Endothelial cell of umbilical vein (primary cell): ENCODE results near the gene NR5A2. TPM values are rescaled to one million over a fixed set of nuclear protein-coding genes. Genes with fewer than 3 reads are reported as not detected.

Experiments used
- BruUV-seq: library from RNA; stranded (reverse); fragments of 400-500 nt; replicated peaks from 2 replicates; lab custom pipeline; 2021; lab: Mats Ljungman, UMichigan
- CTCF ChIA-PET: fragments of 300-600, 350-600 bp; sonication (Branson Sonifier 250); formaldehyde crosslinking; loops from one replicate; lab custom pipeline; 2021; ENCODE audit warnings: antibody characterized with exemption, inconsistent platforms; lab: Charles Lee
- POLR2A ChIA-PET: fragments of 300-600, 350-600 bp; sonication (Branson Sonifier 250); formaldehyde crosslinking; loops from one replicate; lab custom pipeline; 2021; ENCODE audit warnings: antibody characterized with exemption, inconsistent platforms; lab: Charles Lee
- DNase-seq: peaks from one replicate; pipeline ENCODE4 v3.0.0-alpha.2; 2011; ENCODE audit warnings: low read depth, low spot score
- FAIRE-seq: peaks from 2 replicates; lab custom pipeline; 2011; peaks lifted over from hg19 to GRCh38; lab: Jason Lieb, UNC
- H2AFZ ChIP-seq: 2 replicates; pipeline ENCODE4 v1.6.0; 2012; ENCODE audit warnings: low read depth, low read length, control low read depth, inconsistent platforms
- H3K27ac ChIP-seq: 2 replicates; pipeline ENCODE4 v1.5.1; 2011; ENCODE audit warnings: low read depth, mild to moderate bottlenecking, control low read depth, low read length, moderate library complexity; ENCODE audit not compliant: insufficient read depth
- H3K27me3 ChIP-seq, 2 experiments: 2 replicates each; pipeline versions ENCODE4 v1.6.0 to v1.6.1; 2011; ENCODE audit warnings: low read length in 2 of 2, mixed read lengths in 1 of 2; ENCODE audit not compliant: control insufficient read depth in 2 of 2, insufficient read depth in 2 of 2
- H3K36me3 ChIP-seq, 2 experiments: 2 replicates in 1 of 2; 3 replicates in 1 of 2; pipeline ENCODE4 v1.5.1; 2011; ENCODE audit warnings: low read length in 2 of 2, mild to moderate bottlenecking in 1 of 2, moderate library complexity in 1 of 2; ENCODE audit not compliant: control insufficient read depth in 2 of 2, insufficient read depth in 2 of 2; ENCODE audit errors: extremely low read depth in 1 of 2
- H3K4me1 ChIP-seq: 3 replicates; pipeline ENCODE4 v1.5.1; 2011; ENCODE audit warnings: mild to moderate bottlenecking, low read length; ENCODE audit not compliant: control insufficient read depth, insufficient read depth; ENCODE audit errors: extremely low read depth
- H3K4me2 ChIP-seq: 2 replicates; pipeline ENCODE4 v1.6.1; 2011; ENCODE audit warnings: low read length, control low read depth, mixed read lengths; ENCODE audit not compliant: insufficient read depth
- H3K4me3 ChIP-seq, 3 experiments: fragments of 200-600 bp in 1 of 3; sonication (generic), shearing (Covaris generic) in 1 of 3; replicated peaks in 1 of 3; 2 replicates each; pipeline ENCODE4 v1.5.1; 2011 to 2016; ENCODE audit warnings: control low read depth in 3 of 3, low read length in 3 of 3, mild to moderate bottlenecking in 2 of 3, inconsistent platforms in 1 of 3, low read depth in 1 of 3, moderate library complexity in 1 of 3; ENCODE audit not compliant: insufficient read depth in 1 of 3
- H3K79me2 ChIP-seq: 2 replicates; pipeline ENCODE4 v1.6.0; 2012; ENCODE audit warnings: low read length, inconsistent platforms; ENCODE audit not compliant: control insufficient read depth, insufficient read depth
- H3K9ac ChIP-seq: replicated peaks from 2 replicates; pipeline ENCODE3; 2011; ENCODE audit warnings: low read length, control low read depth; ENCODE audit not compliant: insufficient read depth; ENCODE audit errors: extremely low read depth
- H3K9me1 ChIP-seq: replicated peaks from 3 replicates; pipeline ENCODE4 v1.6.0; 2011; ENCODE audit warnings: mild to moderate bottlenecking, low read length; ENCODE audit not compliant: control insufficient read depth, insufficient read depth; ENCODE audit errors: extremely low read depth
- H3K9me3 ChIP-seq: replicated peaks from 2 replicates; pipeline ENCODE4 v1.5.1; 2012; ENCODE audit warnings: low read length, inconsistent platforms; ENCODE audit not compliant: control insufficient read depth, insufficient read depth
- H4K20me1 ChIP-seq: replicated peaks from 2 replicates; pipeline ENCODE3; 2011; ENCODE audit warnings: mild to moderate bottlenecking, low read length; ENCODE audit not compliant: control insufficient read depth, insufficient read depth; ENCODE audit errors: extremely low read depth
- FOS ChIP-seq: IDR thresholded peaks from 2 replicates; pipeline ENCODE4 v1.6.1; 2011; ENCODE audit warnings: mild to moderate bottlenecking, low read length, moderate library complexity, borderline replicate concordance; ENCODE audit not compliant: insufficient read depth
- GATA2 ChIP-seq: IDR thresholded peaks from 2 replicates; pipeline ENCODE4 v1.7.0; 2011; ENCODE audit warnings: low read depth, mild to moderate bottlenecking, moderate library complexity, mixed read lengths, low read length; ENCODE audit not compliant: insufficient read length, insufficient read depth
- JUN ChIP-seq: IDR thresholded peaks from 2 replicates; pipeline ENCODE4 v1.6.1; 2011; ENCODE audit warnings: borderline replicate concordance, low read depth; ENCODE audit not compliant: insufficient read length, insufficient read depth
- POLR2A ChIP-seq: IDR thresholded peaks from 2 replicates; pipeline ENCODE4 v1.6.1; 2012; ENCODE audit warnings: low read depth, mild to moderate bottlenecking, control low read depth, low read length
- POLR2AphosphoS5 ChIP-seq: IDR thresholded peaks from 2 replicates; pipeline ENCODE4 v1.6.1; 2012; ENCODE audit warnings: low read depth, mild to moderate bottlenecking, control low read depth, low read length, moderate library complexity; ENCODE audit not compliant: insufficient read depth
- dilution Hi-C: fragments of 300-500 bp; cut with MboI; formaldehyde crosslinking; loops from one replicate; pipeline ENCODE4 v1.15.0; 2019; ENCODE audit warnings: low sequenced_read_pairs; ENCODE audit not compliant: extremely low pct_ligation_motif_present
- intact Hi-C: fragments of 100-400 bp; cut with micrococcal nuclease; formaldehyde crosslinking; loops from one replicate; pipeline ENCODE4 v1.10.0; 2022
- polyA plus RNA-seq, 4 experiments: library from polyadenylated mRNA; depleted of rRNA in 3 of 4; stranded (reverse) in 3 of 4; unstranded in 1 of 4; fragments of >200 nt; gene quantifications; 2 replicates each; pipeline versions ENCODE4 v1.2.1 to v1.2.3, GENCODE V29; 2011 to 2012; ENCODE audit warnings: missing spikeins in 1 of 4
- total RNA-seq: library from RNA; stranded (reverse); gene quantifications from 2 replicates; pipeline ENCODE4 v1.2.3, GENCODE V29; 2021
- TF ChIP-seq, protein P1 (sequence below), 2 donors: IDR thresholded peaks; 1 replicate in 1 of 2; 2 replicates in 1 of 2; pipeline ENCODE4 v1.5.1; 2011; ENCODE audit warnings: low read length in 2 of 2, mild to moderate bottlenecking in 2 of 2, moderate library complexity in 2 of 2, control low read depth in 1 of 2, inconsistent platforms in 1 of 2, low read depth in 1 of 2; ENCODE audit not compliant: insufficient read depth in 1 of 2; ENCODE audit errors: extremely low read depth in 1 of 2
- TF ChIP-seq, protein P2 (sequence below): IDR thresholded peaks from 2 replicates; pipeline ENCODE4 v1.6.1; 2011; ENCODE audit not compliant: insufficient read depth, insufficient read length

The NR5A2 gene
- total and polyA plus RNA-seq, 2 donors (not counting 3 experiments of a cell fraction or from before 2014, with no cell fraction given), result 3.4 to 12.1 TPM

DNA sequence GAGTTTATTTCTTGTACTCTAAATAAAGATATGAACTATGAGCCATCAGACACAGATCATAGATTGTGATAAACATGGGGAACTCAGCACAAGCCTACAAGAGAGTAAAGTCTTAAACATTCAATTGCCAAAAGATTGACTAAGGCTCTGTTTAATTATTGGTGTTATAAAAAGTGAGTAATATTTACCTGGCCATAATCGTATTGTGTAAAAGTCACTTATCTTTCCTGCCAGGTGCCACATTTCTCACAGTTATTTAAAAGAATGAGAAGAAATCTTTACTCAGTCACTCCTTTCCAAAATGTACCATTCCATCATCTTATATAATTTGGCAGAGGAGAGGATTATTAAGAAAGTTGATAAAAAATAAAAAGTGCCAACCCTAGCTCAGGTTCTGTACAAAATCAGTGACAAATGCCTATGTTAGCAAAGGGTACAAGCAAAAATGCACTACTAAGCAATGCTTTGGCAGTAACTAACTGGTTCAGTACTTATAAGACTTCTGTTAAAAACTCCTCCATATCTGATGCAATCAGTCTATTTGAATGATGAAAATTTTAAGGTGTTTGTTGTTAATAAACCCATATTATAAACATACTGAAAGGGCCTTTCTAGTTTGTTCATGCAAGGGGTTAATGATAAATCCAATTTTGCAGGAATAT, 5.8 kb upstream of the NR5A2 start:
- TF ChIP-seq, protein P1, sequence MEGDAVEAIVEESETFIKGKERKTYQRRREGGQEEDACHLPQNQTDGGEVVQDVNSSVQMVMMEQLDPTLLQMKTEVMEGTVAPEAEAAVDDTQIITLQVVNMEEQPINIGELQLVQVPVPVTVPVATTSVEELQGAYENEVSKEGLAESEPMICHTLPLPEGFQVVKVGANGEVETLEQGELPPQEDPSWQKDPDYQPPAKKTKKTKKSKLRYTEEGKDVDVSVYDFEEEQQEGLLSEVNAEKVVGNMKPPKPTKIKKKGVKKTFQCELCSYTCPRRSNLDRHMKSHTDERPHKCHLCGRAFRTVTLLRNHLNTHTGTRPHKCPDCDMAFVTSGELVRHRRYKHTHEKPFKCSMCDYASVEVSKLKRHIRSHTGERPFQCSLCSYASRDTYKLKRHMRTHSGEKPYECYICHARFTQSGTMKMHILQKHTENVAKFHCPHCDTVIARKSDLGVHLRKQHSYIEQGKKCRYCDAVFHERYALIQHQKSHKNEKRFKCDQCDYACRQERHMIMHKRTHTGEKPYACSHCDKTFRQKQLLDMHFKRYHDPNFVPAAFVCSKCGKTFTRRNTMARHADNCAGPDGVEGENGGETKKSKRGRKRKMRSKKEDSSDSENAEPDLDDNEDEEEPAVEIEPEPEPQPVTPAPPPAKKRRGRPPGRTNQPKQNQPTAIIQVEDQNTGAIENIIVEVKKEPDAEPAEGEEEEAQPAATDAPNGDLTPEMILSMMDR (IDR thresholded peaks at IDR 0.05; ENCODE audit: extremely low read depth in 1 of 2, insufficient read depth in 1 of 2, low read depth in 1 of 2, low read length in 2 of 2), result no peak
- TF ChIP-seq JUN (no peak), GATA2 (no peak), POLR2AphosphoS5 (no peak), FOS (no peak), POLR2A (no peak)
- TF ChIP-seq, protein P2, sequence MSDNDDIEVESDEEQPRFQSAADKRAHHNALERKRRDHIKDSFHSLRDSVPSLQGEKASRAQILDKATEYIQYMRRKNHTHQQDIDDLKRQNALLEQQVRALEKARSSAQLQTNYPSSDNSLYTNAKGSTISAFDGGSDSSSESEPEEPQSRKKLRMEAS, result no peak
- no peaks in the 10 kb centered on the region for H3K36me3 ChIP-seq
- H3K4me3 ChIP-seq, result no peak overlapping the region
- no peak overlapping the region for H3K27ac ChIP-seq
- ChIA-PET POLR2A (no interaction called here), CTCF (interaction anchor here (1.0 kb wide), 1 partner anchor 19 kb away, joined by 3 read pairs; no protein-coding TSS in a partner anchor)
- no peak overlapping the region for H3K9ac ChIP-seq
- H3K4me1 ChIP-seq, result no peaks in the 10 kb centered on the region
- DNase-seq (no peak), FAIRE-seq (no peak)
- H2AFZ ChIP-seq, result no peak overlapping the region
- intact Hi-C loops (no loop called here), dilution Hi-C loops (no loop called here)
- H4K20me1 ChIP-seq, result no peaks in the 10 kb centered on the region
- no peaks in the 10 kb centered on the region for H3K27me3 ChIP-seq
- H3K9me3 ChIP-seq, result no peaks in the 10 kb centered on the region
- H3K4me2 ChIP-seq, result no peak overlapping the region
- H3K79me2 ChIP-seq, result no peaks in the 10 kb centered on the region
- H3K9me1 ChIP-seq, result no peaks in the 10 kb centered on the region
- no TSS peak for BruUV-seq
